Measurements from ENCODE around the gene TPCN2. TPM values are rescaled to one million over a fixed set of nuclear protein-coding genes. Genes with fewer than 3 reads are reported as not detected.

Gene TPCN2
- total RNA-seq, 4 donors from 2014 or later = 1.4 to 4.1 (median 3.3) TPM

DNA sequence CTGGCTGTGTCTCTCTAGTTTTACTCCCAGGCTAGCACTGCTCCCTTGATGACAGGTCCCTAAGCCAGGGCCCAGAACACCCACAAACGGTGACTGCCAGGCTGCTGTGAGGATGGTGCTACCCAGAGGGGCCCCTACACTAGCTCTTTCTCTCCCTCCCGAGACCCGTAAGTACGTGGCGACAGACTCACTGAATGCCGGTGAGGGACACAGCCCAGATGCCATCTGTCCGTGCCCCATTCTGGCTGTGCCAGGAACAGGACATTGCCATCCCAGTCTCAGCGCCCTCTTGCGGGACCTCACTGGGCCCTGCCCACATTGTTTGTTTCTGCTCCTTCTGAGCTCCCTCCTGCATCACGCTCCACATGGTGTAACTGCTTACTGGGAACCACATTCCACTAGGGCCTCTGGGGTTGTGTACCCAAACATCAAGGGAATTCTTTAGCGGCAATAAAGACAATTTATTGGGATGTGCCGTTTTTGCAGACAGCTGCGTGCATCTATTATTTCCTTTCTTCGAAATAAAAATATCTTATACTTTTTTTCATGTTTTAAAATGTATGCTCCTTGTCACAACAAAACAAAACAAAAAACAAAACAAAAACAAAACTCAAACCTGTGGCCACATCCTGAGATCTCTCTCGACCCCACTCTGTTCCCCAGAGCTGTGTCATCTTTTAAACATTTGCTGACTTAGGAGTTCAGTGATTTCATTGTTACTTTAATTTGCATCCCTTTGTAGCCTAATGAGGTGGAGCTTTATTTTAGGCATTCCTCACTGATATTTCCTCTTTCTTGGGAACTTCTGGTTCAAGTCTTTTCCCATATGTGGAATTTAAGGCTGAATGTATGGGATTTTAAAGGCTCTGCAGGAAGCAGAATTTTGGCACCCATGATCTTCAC, 4.4 kb upstream of the TPCN2 start:
- H3K4me1 ChIP-seq = peaks cover 0 to 3% of the 10 kb centered on the region in 2 donors
- no peaks in the 10 kb centered on the region for H3K36me3 ChIP-seq
- H3K27me3 ChIP-seq = no peaks in the 10 kb centered on the region
- no peak overlapping the region for H3K27ac ChIP-seq
- DNase-seq (peak; percentile 24 to 52), ATAC-seq (peak in 1 of 2 donors; percentile 32)
- no peak overlapping the region for H3K4me3 ChIP-seq
- H3K9me3 ChIP-seq = no peaks in the 10 kb centered on the region
- intact Hi-C loops (cut with DNase I; ENCODE audit: low total_unique reads) (no loop called here), in situ Hi-C loops (cut with MboI; ENCODE audit: low sequenced_read_pairs in 4 of 4) (no loop called here)
- TF ChIP-seq POLR2A (IDR thresholded peaks at IDR 0.05) = no peak
- TF ChIP-seq, protein P1, sequence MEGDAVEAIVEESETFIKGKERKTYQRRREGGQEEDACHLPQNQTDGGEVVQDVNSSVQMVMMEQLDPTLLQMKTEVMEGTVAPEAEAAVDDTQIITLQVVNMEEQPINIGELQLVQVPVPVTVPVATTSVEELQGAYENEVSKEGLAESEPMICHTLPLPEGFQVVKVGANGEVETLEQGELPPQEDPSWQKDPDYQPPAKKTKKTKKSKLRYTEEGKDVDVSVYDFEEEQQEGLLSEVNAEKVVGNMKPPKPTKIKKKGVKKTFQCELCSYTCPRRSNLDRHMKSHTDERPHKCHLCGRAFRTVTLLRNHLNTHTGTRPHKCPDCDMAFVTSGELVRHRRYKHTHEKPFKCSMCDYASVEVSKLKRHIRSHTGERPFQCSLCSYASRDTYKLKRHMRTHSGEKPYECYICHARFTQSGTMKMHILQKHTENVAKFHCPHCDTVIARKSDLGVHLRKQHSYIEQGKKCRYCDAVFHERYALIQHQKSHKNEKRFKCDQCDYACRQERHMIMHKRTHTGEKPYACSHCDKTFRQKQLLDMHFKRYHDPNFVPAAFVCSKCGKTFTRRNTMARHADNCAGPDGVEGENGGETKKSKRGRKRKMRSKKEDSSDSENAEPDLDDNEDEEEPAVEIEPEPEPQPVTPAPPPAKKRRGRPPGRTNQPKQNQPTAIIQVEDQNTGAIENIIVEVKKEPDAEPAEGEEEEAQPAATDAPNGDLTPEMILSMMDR (IDR thresholded peaks at IDR 0.05 in 4 of 5, conservative IDR thresholded peaks at IDR 0.05 in 1 of 5) = peak in 4 of 5 experiments; percentile 10 to 48 (median 26)

DNA sequence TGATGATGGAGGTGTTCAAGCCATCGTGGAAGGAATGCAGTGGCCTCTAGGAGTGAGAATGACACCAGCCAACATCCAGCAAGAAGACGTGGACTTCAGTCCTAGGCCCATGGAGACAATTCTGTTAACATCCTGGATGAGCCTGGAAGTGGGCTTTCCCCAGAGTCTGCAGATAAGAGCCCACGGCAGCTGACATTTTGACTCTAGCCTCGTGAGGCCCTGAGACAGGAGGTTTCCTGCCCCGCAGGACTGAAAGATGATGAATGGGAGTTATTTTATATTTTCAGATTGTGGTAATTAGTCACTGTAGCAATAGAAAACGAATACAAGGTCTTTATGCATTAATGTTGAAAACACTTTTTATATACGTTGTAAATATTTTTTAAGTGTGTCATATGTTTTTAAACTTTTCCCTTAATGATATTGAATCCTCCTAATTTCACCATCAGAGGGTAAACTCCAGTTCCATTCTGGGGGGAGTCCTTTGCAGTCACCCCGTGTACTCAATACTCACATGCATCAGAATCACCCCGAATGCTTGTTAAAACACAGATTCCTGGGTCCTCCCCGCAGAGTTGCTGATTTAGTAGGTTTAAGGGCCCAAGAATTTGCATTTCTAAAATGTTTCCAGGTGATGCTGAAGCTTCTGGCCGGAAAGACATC, 570 bp upstream of the TPCN2 start:
- no peaks in the 10 kb centered on the region for H3K27me3 ChIP-seq
- peak overlapping the region; percentile 67 to 97 (median 92) for H3K4me3 ChIP-seq
- no peak for ATAC-seq
- DNase-seq = no peak
- no peak for TF ChIP-seq POLR2A (IDR thresholded peaks at IDR 0.05)
- TF ChIP-seq, protein P1 (IDR thresholded peaks at IDR 0.05 in 4 of 5, conservative IDR thresholded peaks at IDR 0.05 in 1 of 5) = no peak
- intact Hi-C loops (cut with DNase I; ENCODE audit: low total_unique reads) (no loop called here), in situ Hi-C loops (cut with MboI; ENCODE audit: low sequenced_read_pairs in 4 of 4) (no loop called here)
- no peaks in the 10 kb centered on the region for H3K36me3 ChIP-seq
- peaks cover 17 to 29% of the 10 kb centered on the region in 2 donors for H3K4me1 ChIP-seq
- peak overlapping the region; percentile 13 to 92 (median 85) for H3K27ac ChIP-seq
- H3K9me3 ChIP-seq = no peaks in the 10 kb centered on the region

DNA sequence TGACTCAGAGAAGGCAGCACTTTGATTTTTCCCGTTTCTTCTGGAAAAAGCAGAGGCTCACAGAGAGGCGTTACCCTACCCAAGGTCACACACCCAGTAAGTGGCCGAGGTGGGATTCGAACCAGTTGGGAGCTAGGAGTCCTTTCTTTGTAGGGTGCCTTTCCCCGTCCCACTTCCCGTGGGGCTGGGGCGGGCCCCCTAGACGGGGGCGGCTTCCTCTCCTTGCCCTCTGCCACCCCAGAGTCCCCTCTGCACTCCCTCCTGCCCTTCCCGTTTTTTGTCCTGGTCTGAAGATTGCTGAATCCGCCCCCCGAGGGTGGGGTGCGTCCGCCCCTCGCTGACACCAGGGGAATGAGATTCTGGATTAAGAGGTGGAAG, 747 bp downstream of the TPCN2 start:
- intact Hi-C loops (cut with DNase I; ENCODE audit: low total_unique reads) = no loop called here
- no peak for DNase-seq

DNA sequence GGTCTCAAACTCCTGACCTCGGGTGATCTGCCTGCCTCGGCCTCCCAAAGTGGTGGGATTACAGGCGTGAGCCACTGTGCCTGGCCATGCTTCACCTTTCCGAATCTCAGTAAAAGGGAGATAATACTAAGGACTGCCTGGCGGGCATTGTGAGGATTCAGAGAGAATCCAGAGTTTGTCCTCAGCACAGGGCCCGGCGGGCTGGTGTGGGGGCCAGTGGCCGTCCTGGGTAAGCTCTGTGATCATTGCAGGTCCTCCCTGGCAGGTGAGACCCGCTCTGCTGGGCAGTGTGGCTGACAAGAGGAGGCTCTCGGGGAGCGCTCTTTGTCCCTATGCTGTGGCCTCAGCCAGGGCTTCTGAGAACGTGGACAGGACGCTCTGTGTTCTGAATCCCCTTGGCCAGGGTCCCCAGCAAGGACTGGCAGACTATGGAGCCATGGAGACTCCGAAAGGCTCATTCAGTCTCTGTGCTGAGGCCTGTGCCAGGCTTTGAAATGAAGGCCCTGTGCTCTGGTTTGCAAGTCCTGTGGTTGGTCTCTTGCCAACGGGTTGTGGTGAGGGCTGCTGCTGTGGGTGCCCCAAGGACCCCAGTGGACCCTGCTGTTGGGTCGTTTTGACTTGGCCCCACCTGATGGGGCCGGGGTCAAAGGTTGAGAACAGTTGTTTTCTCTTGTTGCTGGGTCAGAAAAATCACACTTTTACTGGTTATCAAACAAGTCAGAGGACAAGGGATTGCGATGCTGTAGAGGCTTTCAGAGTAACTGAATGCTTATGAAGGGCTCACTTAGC, 2.1 kb downstream of the TPCN2 start:
- intact Hi-C loops (cut with DNase I; ENCODE audit: low total_unique reads) = no loop called here
- H3K27ac ChIP-seq = peak overlapping the region in 1 of 4 donors; percentile 23
- no peaks in the 10 kb centered on the region for H3K9me3 ChIP-seq
- no peak for TF ChIP-seq POLR2A (IDR thresholded peaks at IDR 0.05)
- TF ChIP-seq, protein P1 (IDR thresholded peaks at IDR 0.05 in 4 of 5, conservative IDR thresholded peaks at IDR 0.05 in 1 of 5) = no peak
- peaks cover 0 to 13% of the 10 kb centered on the region in 2 donors for H3K36me3 ChIP-seq
- ATAC-seq (no peak), DNase-seq (no peak)
- no peak overlapping the region for H3K4me3 ChIP-seq
- in situ Hi-C loops (cut with MboI; ENCODE audit: low sequenced_read_pairs in 4 of 4) = no loop called here
- H3K4me1 ChIP-seq = peaks cover 17 to 29% of the 10 kb centered on the region in 2 donors
- no peaks in the 10 kb centered on the region for H3K27me3 ChIP-seq

More for the DNA sequence above, 747 bp downstream of the TPCN2 start:
- Histone ChIP-seq H3K27me3 (no peaks in the 10 kb centered on the region), H3K36me3 (peaks cover 0 to 2% of the 10 kb centered on the region in 2 donors), H3K9me3 (no peaks in the 10 kb centered on the region), H3K4me1 (peaks cover 17 to 29% of the 10 kb centered on the region in 2 donors), H3K4me3 (peak overlapping the region; percentile 67 to 97 (median 92)), H3K27ac (peak overlapping the region; percentile 78 to 92 (median 89))
- no peak for ATAC-seq
- TF ChIP-seq, protein P1 (IDR thresholded peaks at IDR 0.05 in 4 of 5, conservative IDR thresholded peaks at IDR 0.05 in 1 of 5) = no peak
- TF ChIP-seq POLR2A (IDR thresholded peaks at IDR 0.05) = no peak
- in situ Hi-C loops (cut with MboI; ENCODE audit: low sequenced_read_pairs in 4 of 4) = no loop called here

Measured in gastrocnemius medialis (tissue), 4 donors.